C4-2B (cell line): ENCODE data around the gene MYO15B.

Experiments used
- ZFX ChIP-seq: fragments of 450-650 bp; IDR thresholded peaks from 2 replicates; pipeline ENCODE4 v1.6.1; 2017
- TF ChIP-seq, protein P1 (sequence below): fragments of 450-650 bp; conservative IDR thresholded peaks from 2 replicates; pipeline ENCODE4 v1.5.1; 2017; ENCODE audit warnings: mild to moderate bottlenecking

DNA sequence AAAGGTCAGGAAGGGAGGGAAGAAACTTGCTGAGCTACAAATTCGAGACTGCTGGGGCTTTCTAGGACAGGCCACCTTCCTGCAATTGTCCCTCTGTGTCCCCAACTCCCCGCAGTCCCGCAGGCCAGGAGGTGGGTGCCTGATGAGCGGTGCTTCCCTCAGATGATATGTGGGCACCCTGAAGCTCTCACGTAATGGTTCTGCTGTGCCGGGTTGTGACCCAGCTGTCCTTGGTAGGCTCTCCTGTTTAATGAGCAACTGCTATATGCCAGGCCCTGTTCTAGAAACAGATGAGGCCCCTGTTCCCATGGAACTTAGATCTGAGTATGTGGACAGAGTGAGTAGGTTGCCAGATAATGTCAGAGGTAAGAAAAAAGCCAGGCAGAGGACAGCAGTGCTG lies 22.0 kb upstream of the MYO15B start:
- TF ChIP-seq, protein P1, sequence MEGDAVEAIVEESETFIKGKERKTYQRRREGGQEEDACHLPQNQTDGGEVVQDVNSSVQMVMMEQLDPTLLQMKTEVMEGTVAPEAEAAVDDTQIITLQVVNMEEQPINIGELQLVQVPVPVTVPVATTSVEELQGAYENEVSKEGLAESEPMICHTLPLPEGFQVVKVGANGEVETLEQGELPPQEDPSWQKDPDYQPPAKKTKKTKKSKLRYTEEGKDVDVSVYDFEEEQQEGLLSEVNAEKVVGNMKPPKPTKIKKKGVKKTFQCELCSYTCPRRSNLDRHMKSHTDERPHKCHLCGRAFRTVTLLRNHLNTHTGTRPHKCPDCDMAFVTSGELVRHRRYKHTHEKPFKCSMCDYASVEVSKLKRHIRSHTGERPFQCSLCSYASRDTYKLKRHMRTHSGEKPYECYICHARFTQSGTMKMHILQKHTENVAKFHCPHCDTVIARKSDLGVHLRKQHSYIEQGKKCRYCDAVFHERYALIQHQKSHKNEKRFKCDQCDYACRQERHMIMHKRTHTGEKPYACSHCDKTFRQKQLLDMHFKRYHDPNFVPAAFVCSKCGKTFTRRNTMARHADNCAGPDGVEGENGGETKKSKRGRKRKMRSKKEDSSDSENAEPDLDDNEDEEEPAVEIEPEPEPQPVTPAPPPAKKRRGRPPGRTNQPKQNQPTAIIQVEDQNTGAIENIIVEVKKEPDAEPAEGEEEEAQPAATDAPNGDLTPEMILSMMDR = no peak
- no peak for TF ChIP-seq ZFX
